GM12801 (cell line): ENCODE data around the gene FKBP15.

ENCODE experiments used
- TF ChIP-seq, protein P1 (sequence below): IDR thresholded peaks from one replicate; pipeline ENCODE4 v1.5.1; 2011; ENCODE audit warnings: control low read depth; ENCODE audit not compliant: insufficient read length; ENCODE audit errors: extremely low read depth

The FKBP15 gene

GRCh38 chr9:113216406-113216805 is 4.7 kb downstream of the FKBP15 start:
- TF ChIP-seq, protein P1, sequence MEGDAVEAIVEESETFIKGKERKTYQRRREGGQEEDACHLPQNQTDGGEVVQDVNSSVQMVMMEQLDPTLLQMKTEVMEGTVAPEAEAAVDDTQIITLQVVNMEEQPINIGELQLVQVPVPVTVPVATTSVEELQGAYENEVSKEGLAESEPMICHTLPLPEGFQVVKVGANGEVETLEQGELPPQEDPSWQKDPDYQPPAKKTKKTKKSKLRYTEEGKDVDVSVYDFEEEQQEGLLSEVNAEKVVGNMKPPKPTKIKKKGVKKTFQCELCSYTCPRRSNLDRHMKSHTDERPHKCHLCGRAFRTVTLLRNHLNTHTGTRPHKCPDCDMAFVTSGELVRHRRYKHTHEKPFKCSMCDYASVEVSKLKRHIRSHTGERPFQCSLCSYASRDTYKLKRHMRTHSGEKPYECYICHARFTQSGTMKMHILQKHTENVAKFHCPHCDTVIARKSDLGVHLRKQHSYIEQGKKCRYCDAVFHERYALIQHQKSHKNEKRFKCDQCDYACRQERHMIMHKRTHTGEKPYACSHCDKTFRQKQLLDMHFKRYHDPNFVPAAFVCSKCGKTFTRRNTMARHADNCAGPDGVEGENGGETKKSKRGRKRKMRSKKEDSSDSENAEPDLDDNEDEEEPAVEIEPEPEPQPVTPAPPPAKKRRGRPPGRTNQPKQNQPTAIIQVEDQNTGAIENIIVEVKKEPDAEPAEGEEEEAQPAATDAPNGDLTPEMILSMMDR: no peak

GRCh38 chr9:113215132-113215531 is 5.9 kb downstream of the FKBP15 start:
- TF ChIP-seq, protein P1: no peak

DNA sequence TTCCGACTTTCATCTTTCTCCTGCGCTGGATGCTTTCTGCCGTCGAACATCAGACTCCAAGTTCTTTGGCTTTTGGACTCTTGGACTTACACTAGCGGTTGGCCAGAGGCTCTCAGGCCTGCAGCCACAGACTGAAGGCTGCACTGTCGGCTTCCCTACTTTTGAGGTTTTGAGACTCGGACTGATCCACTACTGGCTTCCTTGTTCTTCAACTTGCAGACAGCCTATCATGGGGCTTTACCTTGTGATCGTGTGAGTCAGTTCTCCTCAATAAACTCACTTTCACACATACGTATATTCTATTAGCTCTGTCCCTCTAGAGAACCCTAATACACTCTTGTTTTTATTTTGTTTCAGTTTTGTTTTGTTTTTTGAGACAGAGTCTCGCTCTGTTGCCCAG is 10.3 kb downstream of the FKBP15 start:
- TF ChIP-seq, protein P1: no peak

DNA sequence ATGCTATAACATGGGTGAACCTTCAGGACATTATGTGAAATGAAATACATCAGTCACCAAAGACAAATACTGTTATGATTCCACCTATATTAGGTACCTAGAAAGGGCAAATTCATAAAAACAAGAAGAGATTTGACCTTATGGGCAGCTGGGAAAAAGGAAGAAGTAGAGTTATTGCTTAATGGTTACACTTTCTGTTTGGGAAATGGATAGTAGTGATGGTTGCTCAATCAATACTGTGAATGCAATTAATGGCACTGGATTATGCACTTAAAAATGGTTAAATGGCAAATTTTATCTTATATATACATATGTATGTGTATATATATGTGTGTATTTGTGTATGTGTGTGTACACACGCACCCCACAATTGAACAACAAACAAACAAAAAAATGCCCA is 15.2 kb downstream of the FKBP15 start:
- TF ChIP-seq, protein P1: no peak

- TF ChIP-seq, protein P1: no peak
Observed at GRCh38 chr9:113205432-113205831, 15.6 kb downstream of the FKBP15 start.

- TF ChIP-seq, protein P1: no peak
Observed at GRCh38 chr9:113199683-113200329, 21.3 kb downstream of the FKBP15 start.

GRCh38 chr9:113192455-113192854 is 28.6 kb downstream of the FKBP15 start:
- TF ChIP-seq, protein P1: no peak
